ENCODE measurements around the gene PIN4.

PIN4 gene

DNA sequence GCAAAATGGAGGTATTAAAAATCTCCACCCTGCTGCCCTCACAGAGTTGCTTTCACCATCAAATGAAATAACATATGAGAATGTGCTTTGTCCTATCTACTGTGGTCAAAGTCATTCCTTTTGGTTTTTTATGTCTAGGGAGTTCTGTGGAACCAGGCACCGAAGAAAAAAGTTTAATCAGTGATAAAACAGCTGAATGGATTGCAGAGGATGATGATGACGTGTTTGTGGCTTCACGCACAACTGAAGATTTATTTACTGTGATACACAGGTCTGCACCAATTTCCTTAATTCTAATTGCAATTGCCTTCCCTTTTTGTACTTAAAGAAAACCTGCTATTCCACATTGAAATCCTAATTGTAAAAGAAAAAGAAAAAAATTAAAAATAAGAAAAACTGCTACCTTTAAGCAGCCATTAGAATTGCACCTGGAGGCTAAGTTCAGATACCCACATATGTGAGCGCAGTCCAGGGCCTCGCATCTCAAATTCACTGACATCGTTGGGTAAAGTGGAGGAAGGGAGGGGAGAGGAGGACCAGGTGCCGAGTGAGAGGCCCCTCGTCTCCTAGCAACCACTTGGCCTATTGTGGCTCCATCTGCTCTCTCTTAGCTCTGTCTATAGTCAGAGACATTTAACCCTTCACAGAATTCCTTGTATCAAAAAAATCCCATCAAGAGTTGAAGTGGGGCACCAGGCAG, 39.3 kb upstream of the PIN4 start:
- DNase-seq = no peak
- H3K27me3 ChIP-seq (replicated peaks; ENCODE audit: insufficient read depth, low read length) = no peaks in the 10 kb centered on the region
- no peaks in the 10 kb centered on the region for H3F3A ChIP-seq (ENCODE audit: insufficient read depth, low read length)
- H3K9me2 ChIP-seq (replicated peaks; ENCODE audit: insufficient read depth, low read length) = no peaks in the 10 kb centered on the region
- H3K4me3 ChIP-seq (ENCODE audit: low read length) = no peak overlapping the region
- TF ChIP-seq EZH2phosphoT487 (IDR thresholded peaks at IDR 0.05; ENCODE audit: low read length) (no peak), EZH2 (optimal IDR thresholded peaks at IDR 0.05; ENCODE audit: low read depth, low read length) (no peak)
- TF ChIP-seq, protein P1, sequence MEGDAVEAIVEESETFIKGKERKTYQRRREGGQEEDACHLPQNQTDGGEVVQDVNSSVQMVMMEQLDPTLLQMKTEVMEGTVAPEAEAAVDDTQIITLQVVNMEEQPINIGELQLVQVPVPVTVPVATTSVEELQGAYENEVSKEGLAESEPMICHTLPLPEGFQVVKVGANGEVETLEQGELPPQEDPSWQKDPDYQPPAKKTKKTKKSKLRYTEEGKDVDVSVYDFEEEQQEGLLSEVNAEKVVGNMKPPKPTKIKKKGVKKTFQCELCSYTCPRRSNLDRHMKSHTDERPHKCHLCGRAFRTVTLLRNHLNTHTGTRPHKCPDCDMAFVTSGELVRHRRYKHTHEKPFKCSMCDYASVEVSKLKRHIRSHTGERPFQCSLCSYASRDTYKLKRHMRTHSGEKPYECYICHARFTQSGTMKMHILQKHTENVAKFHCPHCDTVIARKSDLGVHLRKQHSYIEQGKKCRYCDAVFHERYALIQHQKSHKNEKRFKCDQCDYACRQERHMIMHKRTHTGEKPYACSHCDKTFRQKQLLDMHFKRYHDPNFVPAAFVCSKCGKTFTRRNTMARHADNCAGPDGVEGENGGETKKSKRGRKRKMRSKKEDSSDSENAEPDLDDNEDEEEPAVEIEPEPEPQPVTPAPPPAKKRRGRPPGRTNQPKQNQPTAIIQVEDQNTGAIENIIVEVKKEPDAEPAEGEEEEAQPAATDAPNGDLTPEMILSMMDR (IDR thresholded peaks at IDR 0.05; ENCODE audit: low read length) = no peak
- no peak overlapping the region for H3K9ac ChIP-seq (ENCODE audit: low read length)
- H3K4me1 ChIP-seq (ENCODE audit: low read length) = peaks cover 7% of the 10 kb centered on the region
- no peak overlapping the region for H3K4me2 ChIP-seq (ENCODE audit: low read depth, low read length)
- no peaks in the 10 kb centered on the region for H3K9me3 ChIP-seq (replicated peaks; ENCODE audit: insufficient read depth, low read length)
- H4K20me1 ChIP-seq (ENCODE audit: insufficient read depth, low read length) = no peaks in the 10 kb centered on the region
- no peaks in the 10 kb centered on the region for H3K79me2 ChIP-seq (ENCODE audit: low read length)
- no peaks in the 10 kb centered on the region for H3K36me3 ChIP-seq (replicated peaks; ENCODE audit: insufficient read depth, low read length)
- no peak overlapping the region for H2AFZ ChIP-seq (ENCODE audit: low read length)
- no peak overlapping the region for H3K27ac ChIP-seq (ENCODE audit: low read length)

DNA sequence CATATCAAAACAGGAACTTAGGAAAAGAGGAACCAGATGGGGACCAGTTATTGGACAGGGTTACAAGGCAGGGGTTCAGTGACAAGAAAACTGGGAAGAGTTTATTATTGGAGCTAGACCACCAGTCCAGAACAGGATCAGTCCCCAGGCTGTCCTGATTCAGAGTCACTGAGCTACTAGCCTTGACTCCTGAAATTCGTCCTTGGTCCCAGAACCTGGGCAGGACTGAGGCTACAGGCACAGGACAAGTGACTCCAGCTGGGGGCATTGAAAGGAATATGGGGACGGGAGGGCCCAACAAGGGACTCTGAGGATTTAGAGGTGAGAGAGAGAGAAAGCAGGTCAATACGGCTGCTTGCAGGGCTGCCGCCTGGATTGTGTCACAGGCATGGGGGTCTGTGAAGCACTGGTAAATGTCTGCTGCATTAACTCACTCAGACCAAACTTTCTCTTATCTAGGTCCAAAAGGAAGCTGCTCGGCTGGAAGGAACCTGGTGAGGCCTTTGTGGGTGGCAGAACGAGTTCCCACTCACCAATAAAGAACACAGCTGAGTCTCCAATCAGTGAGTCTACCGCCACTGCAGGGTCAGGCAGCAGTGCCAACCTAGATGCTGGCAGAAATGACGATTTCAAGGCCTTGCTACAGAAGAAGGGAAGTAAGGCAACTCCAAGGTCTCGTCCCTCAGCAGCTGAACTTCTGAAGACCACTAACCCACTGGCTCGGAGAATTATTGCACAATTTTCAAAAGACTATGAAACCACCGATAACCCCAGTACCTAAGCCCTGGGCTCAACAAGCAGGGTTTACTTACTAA, 38.6 kb upstream of the PIN4 start:
- TF ChIP-seq, protein P1 (IDR thresholded peaks at IDR 0.05; ENCODE audit: low read length) = no peak
- TF ChIP-seq EZH2phosphoT487 (IDR thresholded peaks at IDR 0.05; ENCODE audit: low read length) (no peak), EZH2 (optimal IDR thresholded peaks at IDR 0.05; ENCODE audit: low read depth, low read length) (no peak)
- no peak overlapping the region for H3K27ac ChIP-seq (ENCODE audit: low read length)
- no peak overlapping the region for H3K4me3 ChIP-seq (ENCODE audit: low read length)
- no peaks in the 10 kb centered on the region for H3K9me2 ChIP-seq (replicated peaks; ENCODE audit: insufficient read depth, low read length)
- H3K27me3 ChIP-seq (replicated peaks; ENCODE audit: insufficient read depth, low read length) = no peaks in the 10 kb centered on the region
- H3K4me2 ChIP-seq (ENCODE audit: low read depth, low read length) = no peak overlapping the region
- no peak overlapping the region for H2AFZ ChIP-seq (ENCODE audit: low read length)
- H3F3A ChIP-seq (ENCODE audit: insufficient read depth, low read length) = no peaks in the 10 kb centered on the region
- no peak for DNase-seq
- H3K79me2 ChIP-seq (ENCODE audit: low read length) = no peaks in the 10 kb centered on the region
- no peaks in the 10 kb centered on the region for H3K36me3 ChIP-seq (replicated peaks; ENCODE audit: insufficient read depth, low read length)
- H4K20me1 ChIP-seq (ENCODE audit: insufficient read depth, low read length) = no peaks in the 10 kb centered on the region
- no peaks in the 10 kb centered on the region for H3K9me3 ChIP-seq (replicated peaks; ENCODE audit: insufficient read depth, low read length)
- no peak overlapping the region for H3K9ac ChIP-seq (ENCODE audit: low read length)
- H3K4me1 ChIP-seq (ENCODE audit: low read length) = peaks cover 7% of the 10 kb centered on the region

- TF ChIP-seq, protein P1 (IDR thresholded peaks at IDR 0.05; ENCODE audit: low read length) = no peak
- TF ChIP-seq EZH2phosphoT487 (IDR thresholded peaks at IDR 0.05; ENCODE audit: low read length) (no peak), EZH2 (optimal IDR thresholded peaks at IDR 0.05; ENCODE audit: low read depth, low read length) (no peak)
- H3K27ac ChIP-seq (ENCODE audit: low read length) = no peak overlapping the region
- peaks cover 7% of the 10 kb centered on the region for H3K4me1 ChIP-seq (ENCODE audit: low read length)
- H3K9ac ChIP-seq (ENCODE audit: low read length) = no peak overlapping the region
- H3K36me3 ChIP-seq (replicated peaks; ENCODE audit: insufficient read depth, low read length) = no peaks in the 10 kb centered on the region
- no peak overlapping the region for H2AFZ ChIP-seq (ENCODE audit: low read length)
- H3K9me2 ChIP-seq (replicated peaks; ENCODE audit: insufficient read depth, low read length) = no peaks in the 10 kb centered on the region
- H3K79me2 ChIP-seq (ENCODE audit: low read length) = no peaks in the 10 kb centered on the region
- H3K4me2 ChIP-seq (ENCODE audit: low read depth, low read length) = no peak overlapping the region
- H4K20me1 ChIP-seq (ENCODE audit: insufficient read depth, low read length) = no peaks in the 10 kb centered on the region
- no peak overlapping the region for H3K4me3 ChIP-seq (ENCODE audit: low read length)
- no peaks in the 10 kb centered on the region for H3K27me3 ChIP-seq (replicated peaks; ENCODE audit: insufficient read depth, low read length)
- no peak for DNase-seq
- no peaks in the 10 kb centered on the region for H3F3A ChIP-seq (ENCODE audit: insufficient read depth, low read length)
- H3K9me3 ChIP-seq (replicated peaks; ENCODE audit: insufficient read depth, low read length) = no peaks in the 10 kb centered on the region
Measured at GRCh38 chrX:72143609-72143907, 38.0 kb upstream of the PIN4 start.

All from MM.1S (cell line).